Measurements from ENCODE around the gene CLIP4.

DNA sequence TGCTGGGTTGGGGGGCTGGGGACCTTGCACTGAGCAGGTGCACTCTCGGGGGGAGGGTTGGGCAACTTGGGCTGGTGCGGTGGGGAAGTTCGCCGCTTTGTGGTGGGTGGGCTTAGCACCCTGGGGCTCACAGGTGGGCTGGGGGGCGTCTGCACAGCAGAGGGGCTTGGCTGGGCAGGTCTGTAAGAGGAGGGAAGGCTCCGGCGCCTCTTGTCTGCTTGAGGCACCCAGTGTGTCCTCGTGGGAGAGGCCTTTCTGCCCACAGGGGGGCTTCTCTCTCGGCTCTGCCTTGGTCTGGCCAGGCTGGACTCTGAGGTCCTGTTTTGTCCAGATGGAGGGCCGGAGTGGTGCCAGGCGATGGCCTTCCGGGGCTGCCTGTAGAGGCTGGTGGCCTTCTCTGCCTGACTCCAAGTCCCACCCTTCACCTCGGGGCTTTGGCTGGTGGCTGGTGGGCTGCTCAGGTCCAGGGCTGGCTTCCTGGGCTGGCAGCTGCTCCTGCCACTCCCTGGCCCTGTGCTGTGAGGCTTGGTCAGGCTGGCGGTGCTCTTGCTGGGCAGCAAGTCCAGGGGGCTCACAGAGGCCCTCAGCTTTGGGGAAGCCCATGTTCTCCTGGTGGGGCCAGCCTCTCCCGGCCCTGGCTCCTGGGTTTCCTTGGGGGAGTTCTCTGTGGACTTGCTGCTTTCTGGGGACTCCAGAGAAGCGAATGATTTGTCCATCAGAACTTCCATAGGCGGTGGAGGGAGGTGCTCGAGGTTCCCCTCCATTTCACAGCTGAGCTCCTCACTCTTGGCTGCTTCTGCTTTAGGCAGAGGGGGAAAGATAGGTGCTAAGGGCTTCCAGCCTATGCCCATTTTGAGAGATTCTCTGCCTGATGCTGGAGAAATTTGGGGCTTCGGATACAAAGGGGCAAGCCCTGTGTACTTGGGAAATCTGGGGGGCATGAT lies 43.9 kb upstream of the CLIP4 start:
- TF ChIP-seq, protein P1, sequence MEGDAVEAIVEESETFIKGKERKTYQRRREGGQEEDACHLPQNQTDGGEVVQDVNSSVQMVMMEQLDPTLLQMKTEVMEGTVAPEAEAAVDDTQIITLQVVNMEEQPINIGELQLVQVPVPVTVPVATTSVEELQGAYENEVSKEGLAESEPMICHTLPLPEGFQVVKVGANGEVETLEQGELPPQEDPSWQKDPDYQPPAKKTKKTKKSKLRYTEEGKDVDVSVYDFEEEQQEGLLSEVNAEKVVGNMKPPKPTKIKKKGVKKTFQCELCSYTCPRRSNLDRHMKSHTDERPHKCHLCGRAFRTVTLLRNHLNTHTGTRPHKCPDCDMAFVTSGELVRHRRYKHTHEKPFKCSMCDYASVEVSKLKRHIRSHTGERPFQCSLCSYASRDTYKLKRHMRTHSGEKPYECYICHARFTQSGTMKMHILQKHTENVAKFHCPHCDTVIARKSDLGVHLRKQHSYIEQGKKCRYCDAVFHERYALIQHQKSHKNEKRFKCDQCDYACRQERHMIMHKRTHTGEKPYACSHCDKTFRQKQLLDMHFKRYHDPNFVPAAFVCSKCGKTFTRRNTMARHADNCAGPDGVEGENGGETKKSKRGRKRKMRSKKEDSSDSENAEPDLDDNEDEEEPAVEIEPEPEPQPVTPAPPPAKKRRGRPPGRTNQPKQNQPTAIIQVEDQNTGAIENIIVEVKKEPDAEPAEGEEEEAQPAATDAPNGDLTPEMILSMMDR (conservative IDR thresholded peaks at IDR 0.05; ENCODE audit: low read depth, low read length): no peak
- TF ChIP-seq EZH2phosphoT487 (IDR thresholded peaks at IDR 0.05; ENCODE audit: borderline replicate concordance, low read length): no peak
- no peak for TF ChIP-seq EZH2 (IDR thresholded peaks at IDR 0.05; ENCODE audit: low read length, unreplicated experiment)
